Measurements from ENCODE around the gene NOS3.

- TF ChIP-seq, protein P1, sequence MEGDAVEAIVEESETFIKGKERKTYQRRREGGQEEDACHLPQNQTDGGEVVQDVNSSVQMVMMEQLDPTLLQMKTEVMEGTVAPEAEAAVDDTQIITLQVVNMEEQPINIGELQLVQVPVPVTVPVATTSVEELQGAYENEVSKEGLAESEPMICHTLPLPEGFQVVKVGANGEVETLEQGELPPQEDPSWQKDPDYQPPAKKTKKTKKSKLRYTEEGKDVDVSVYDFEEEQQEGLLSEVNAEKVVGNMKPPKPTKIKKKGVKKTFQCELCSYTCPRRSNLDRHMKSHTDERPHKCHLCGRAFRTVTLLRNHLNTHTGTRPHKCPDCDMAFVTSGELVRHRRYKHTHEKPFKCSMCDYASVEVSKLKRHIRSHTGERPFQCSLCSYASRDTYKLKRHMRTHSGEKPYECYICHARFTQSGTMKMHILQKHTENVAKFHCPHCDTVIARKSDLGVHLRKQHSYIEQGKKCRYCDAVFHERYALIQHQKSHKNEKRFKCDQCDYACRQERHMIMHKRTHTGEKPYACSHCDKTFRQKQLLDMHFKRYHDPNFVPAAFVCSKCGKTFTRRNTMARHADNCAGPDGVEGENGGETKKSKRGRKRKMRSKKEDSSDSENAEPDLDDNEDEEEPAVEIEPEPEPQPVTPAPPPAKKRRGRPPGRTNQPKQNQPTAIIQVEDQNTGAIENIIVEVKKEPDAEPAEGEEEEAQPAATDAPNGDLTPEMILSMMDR (conservative IDR thresholded peaks at IDR 0.05; ENCODE audit: low read depth, low read length): no peak
- no peak for TF ChIP-seq EZH2 (IDR thresholded peaks at IDR 0.05; ENCODE audit: low read length, unreplicated experiment)
Measured at GRCh38 chr7:150954201-150954985, 36.4 kb upstream of the NOS3 start.
